Subcutaneous abdominal adipose tissue (tissue), 5 donors: ENCODE results near the gene OR7A17.

Experiments used
- H3K27ac ChIP-seq: one replicate; pipeline ENCODE4 v1.7.0; 2013; ENCODE audit warnings: low read depth, mild to moderate bottlenecking, inconsistent platforms, low read length, moderate library complexity
- H3K27me3 ChIP-seq, 5 donors: one replicate each; pipeline ENCODE4 v1.7.0; 2013; ENCODE audit warnings: low read length in 5 of 5, inconsistent platforms in 1 of 5; ENCODE audit not compliant: control insufficient read depth in 5 of 5, insufficient read depth in 4 of 5
- H3K36me3 ChIP-seq, 5 donors: one replicate each; pipeline ENCODE4 v1.7.0; 2013; ENCODE audit warnings: low read length in 5 of 5; ENCODE audit not compliant: control insufficient read depth in 5 of 5, insufficient read depth in 5 of 5
- H3K4me1 ChIP-seq, 5 donors: one replicate each; pipeline ENCODE4 v1.7.0; 2013; ENCODE audit warnings: low read length in 5 of 5, mild to moderate bottlenecking in 3 of 5, moderate library complexity in 1 of 5; ENCODE audit not compliant: control insufficient read depth in 5 of 5, insufficient read depth in 5 of 5
- H3K4me3 ChIP-seq, 5 donors: one replicate each; pipeline ENCODE4 v1.7.0; 2013; ENCODE audit warnings: low read length in 5 of 5, low read depth in 1 of 5
- H3K9ac ChIP-seq, 5 donors: one replicate each; pipeline ENCODE4 v1.7.0; 2013; ENCODE audit warnings: low read length in 5 of 5, mild to moderate bottlenecking in 4 of 5, moderate library complexity in 3 of 5
- H3K9me3 ChIP-seq, 5 donors: one replicate each; pipeline ENCODE4 v1.7.0; 2013; ENCODE audit warnings: low read length in 5 of 5; ENCODE audit not compliant: control insufficient read depth in 5 of 5
- donor health status: healthy.
- donor health status: healthy.
- donor health status: healthy.
- donor health status: healthy.
- donor health status: healthy.

Gene OR7A17

DNA sequence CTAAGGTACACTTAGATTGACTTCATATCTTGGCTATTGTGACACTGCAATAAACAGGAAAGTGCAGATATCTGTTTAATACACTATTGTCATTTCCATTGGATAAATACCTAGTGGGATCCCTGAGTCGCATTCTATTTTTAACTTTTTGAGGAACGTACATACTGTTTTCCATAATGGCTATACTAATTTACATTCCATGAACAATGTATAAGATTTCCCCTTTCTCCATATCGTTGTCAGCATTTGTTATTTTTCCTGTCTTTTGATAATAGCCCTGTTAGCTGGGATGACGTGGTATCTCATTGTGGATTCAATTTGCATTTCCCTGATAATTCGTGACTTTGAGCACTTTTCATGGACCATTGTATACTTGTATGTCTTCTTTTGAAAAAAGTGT lies 17.4 kb downstream of the OR7A17 start:
- H3K36me3 ChIP-seq, result no peaks in the 10 kb centered on the region
- H3K27ac ChIP-seq, result no peak overlapping the region
- no peaks in the 10 kb centered on the region for H3K9me3 ChIP-seq
- H3K27me3 ChIP-seq, result peaks cover 0 to 8% (median 4%) of the 10 kb centered on the region in 5 donors
- H3K4me1 ChIP-seq, result no peaks in the 10 kb centered on the region
- no peak overlapping the region for H3K4me3 ChIP-seq
- H3K9ac ChIP-seq, result no peak overlapping the region

- Histone ChIP-seq H3K27me3 (peaks cover 3 to 8% (median 4%) of the 10 kb centered on the region in 5 donors), H3K9ac (no peak within 1 kb of the TSS), H3K4me3 (no peak within 1 kb of the TSS), H3K36me3 (no peaks in the 10 kb centered on the region), H3K9me3 (no peaks in the 10 kb centered on the region), H3K4me1 (no peaks in the 10 kb centered on the region), H3K27ac (no peak within 1 kb of the TSS)
These were observed 37.1 kb downstream of the OR7A17 start, which contains the start of gene OR7A10 for GRCh38 chr19:14848822-14849221. OR7A10 (minus strand) TSS chr19:14848922; CDS start chr19:14841877, 7,045 bp downstream.

- no peaks in the 10 kb centered on the region for H3K4me1 ChIP-seq
- no peaks in the 10 kb centered on the region for H3K36me3 ChIP-seq
- peaks cover 3 to 8% (median 4%) of the 10 kb centered on the region in 5 donors for H3K27me3 ChIP-seq
- H3K9ac ChIP-seq, result no peak overlapping the region
- peaks cover 0 to 8% (median 0%) of the 10 kb centered on the region in 5 donors for H3K9me3 ChIP-seq
- no peak overlapping the region for H3K27ac ChIP-seq
- H3K4me3 ChIP-seq, result no peak overlapping the region
These were observed 42.4 kb downstream of the OR7A17 start for GRCh38 chr19:14843578-14843977.

DNA sequence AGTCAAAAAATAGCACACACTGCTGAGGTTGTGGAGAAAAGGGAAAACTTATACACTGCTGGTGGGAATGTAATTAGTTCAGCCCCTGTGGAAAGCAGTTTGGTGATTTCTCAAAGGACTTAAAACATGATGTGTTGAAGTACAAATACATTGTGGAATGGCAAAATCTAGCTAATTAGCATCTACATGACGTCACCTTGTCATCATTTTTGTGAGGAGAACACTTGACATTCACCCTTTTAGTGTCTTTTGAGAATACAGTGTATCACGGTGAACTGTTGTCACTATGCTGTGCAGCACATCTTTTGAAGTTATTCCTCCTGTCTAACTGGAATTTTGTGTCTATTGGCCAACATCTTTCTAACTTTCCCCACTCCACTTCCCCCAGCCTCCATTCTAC lies 42.8 kb downstream of the OR7A17 start:
- no peaks in the 10 kb centered on the region for H3K36me3 ChIP-seq
- H3K4me1 ChIP-seq, result no peaks in the 10 kb centered on the region
- H3K27ac ChIP-seq, result no peak overlapping the region
- H3K9ac ChIP-seq, result no peak overlapping the region
- H3K9me3 ChIP-seq, result peaks cover 0 to 8% (median 0%) of the 10 kb centered on the region in 5 donors
- H3K4me3 ChIP-seq, result no peak overlapping the region
- H3K27me3 ChIP-seq, result peaks cover 3 to 8% (median 4%) of the 10 kb centered on the region in 5 donors

GRCh38 chr19:14840206-14840605 lies 45.7 kb downstream of the OR7A17 start:
- Histone ChIP-seq H3K4me1 (peaks cover 0 to under 1% (median 0%) of the 10 kb centered on the region in 5 donors), H3K36me3 (no peaks in the 10 kb centered on the region), H3K27me3 (peaks cover 3 to 7% (median 4%) of the 10 kb centered on the region in 5 donors), H3K9ac (no peak overlapping the region), H3K9me3 (peaks cover 0 to 8% (median 0%) of the 10 kb centered on the region in 5 donors), H3K4me3 (no peak overlapping the region), H3K27ac (no peak overlapping the region)

- Histone ChIP-seq H3K4me3 (no peak overlapping the region), H3K9ac (no peak overlapping the region), H3K4me1 (peaks cover 0 to 4% (median 0%) of the 10 kb centered on the region in 5 donors), H3K27ac (no peak overlapping the region), H3K36me3 (no peaks in the 10 kb centered on the region), H3K27me3 (peaks cover 0 to 6% (median 3%) of the 10 kb centered on the region in 5 donors), H3K9me3 (peaks cover 0 to 8% (median 0%) of the 10 kb centered on the region in 5 donors)
These were observed 48.5 kb downstream of the OR7A17 start for GRCh38 chr19:14837391-14837790.

GRCh38 chr19:14835011-14835410 lies 50.9 kb downstream of the OR7A17 start, which contains the start of the genes OR7A5 and OR7C1:
OR7A5 (minus strand) TSS chr19:14835185; CDS start chr19:14828241, 6,944 bp downstream.
OR7C1 (minus strand) TSS chr19:14835185; CDS start chr19:14800136, 35,049 bp downstream.
- Histone ChIP-seq H3K4me1 (peaks cover 0 to 4% (median 0%) of the 10 kb centered on the region in 5 donors), H3K36me3 (no peaks in the 10 kb centered on the region), H3K4me3 (no peak within 1 kb of the TSS), H3K27me3 (peaks cover 0 to 5% (median 3%) of the 10 kb centered on the region in 5 donors), H3K27ac (no peak within 1 kb of the TSS), H3K9ac (no peak within 1 kb of the TSS), H3K9me3 (peaks cover 0 to 8% (median 0%) of the 10 kb centered on the region in 5 donors)

GRCh38 chr19:14830702-14831101 lies 55.2 kb downstream of the OR7A17 start:
- no peak overlapping the region for H3K27ac ChIP-seq
- peaks cover 0 to 4% (median 0%) of the 10 kb centered on the region in 5 donors for H3K4me1 ChIP-seq
- H3K36me3 ChIP-seq, result no peaks in the 10 kb centered on the region
- no peak overlapping the region for H3K4me3 ChIP-seq
- peaks cover 0 to 11% (median 3%) of the 10 kb centered on the region in 5 donors for H3K27me3 ChIP-seq
- no peak overlapping the region for H3K9ac ChIP-seq
- peaks cover 0 to 2% (median 0%) of the 10 kb centered on the region in 5 donors for H3K9me3 ChIP-seq
